Nasal cavity respiratory epithelium epithelial cell of viscerocranial mucosa (primary cell): Measurements from ENCODE around the gene KSR2. TPM values are rescaled to one million over a fixed set of nuclear protein-coding genes. Genes with fewer than 3 reads are reported as not detected.

Experiments
- total RNA-seq: library from RNA; depleted of rRNA; stranded (reverse); fragments of >200 nt; gene quantifications from 2 replicates; pipeline ENCODE4 v1.2.3, GENCODE V29; 2014

The KSR2 gene
- under 0.01 TPM in 2 replicates for total RNA-seq

GRCh38 chr12:117968826-117969659 is at the start of gene KSR2:
KSR2 (minus strand) TSS chr12:117968990; CDS start chr12:117968255, 735 bp downstream.

GRCh38 chr12:118016424-118017264 is 47.9 kb upstream of the KSR2 start, which contains the start of gene RFC5:
RFC5 (plus strand) TSS chr12:118016703; CDS start chr12:118016828, 125 bp downstream.

Other genes starting within 250 kb of the KSR2 start
- 7.0 and 7.9 TPM in 2 replicates for gene RFC5, start 47.7 kb upstream of the KSR2 start, total RNA-seq
- 120 and 157 TPM in 2 replicates for gene WSB2, start 92.2 kb upstream of the KSR2 start, total RNA-seq
- gene VSIG10, start 135.0 kb upstream of the KSR2 start, total RNA-seq, result 11.7 and 15.4 TPM in 2 replicates
- 116 and 149 TPM in 2 replicates for gene PEBP1, start 167.1 kb upstream of the KSR2 start, total RNA-seq